Activated naive CD4-positive, alpha-beta T cell treated with anti-CD3 and anti-CD28 coated beads, Interleukin-2, amount 50 U/mL, for 72 hours (primary cell): ENCODE measurements around the gene LMNTD2. TPM values are rescaled to one million over a fixed set of nuclear protein-coding genes. Genes with fewer than 3 reads are reported as not detected.

Experiments used
- ATAC-seq, 2 donors: fragments of 150-1000 bp; cut with Tn5 transposase; 2 replicates each; pipeline ENCODE4 v1.10.0; 2021; ENCODE audit warnings: mild to moderate bottlenecking in 2 of 2, moderate library complexity in 2 of 2
- DNase-seq, 2 donors: peaks; one replicate each; pipeline ENCODE4 v3.0.0; 2021 to 2022; ENCODE audit warnings: low spot score in 2 of 2
- H3K27ac Mint-ChIP-seq, 2 donors: one replicate each; pipeline ENCODE4 v1.8.0; 2022; ENCODE audit warnings: mild to moderate bottlenecking in 2 of 2, mixed read lengths in 2 of 2
- H3K36me3 Mint-ChIP-seq, 2 donors: one replicate each; pipeline ENCODE4 v1.8.0; 2022; ENCODE audit warnings: mixed read lengths in 2 of 2
- H3K9me3 Mint-ChIP-seq, 2 donors: one replicate each; pipeline ENCODE4 v1.8.0; 2022; ENCODE audit warnings: mixed read lengths in 2 of 2
- total RNA-seq, 2 donors: library from RNA; stranded (reverse); gene quantifications; one replicate each; pipeline ENCODE4 v1.2.3, GENCODE V29; 2022

Gene LMNTD2
- total RNA-seq, 2 donors from 2014 or later = 5.1 to 5.8 TPM

GRCh38 chr11:516400-516799 is 44.1 kb downstream of the LMNTD2 start:
- Mint-ChIP-seq H3K36me3 (peaks cover 0 to 31% of the 10 kb centered on the region in 2 donors), H3K27ac (no peak overlapping the region), H3K9me3 (peaks cover 0 to 8% of the 10 kb centered on the region in 2 donors)
- ATAC-seq = no peak
- no peak for DNase-seq

GRCh38 chr11:515131-515530 is 45.4 kb downstream of the LMNTD2 start:
- ATAC-seq (no peak), DNase-seq (no peak)
- peaks cover 0 to 8% of the 10 kb centered on the region in 2 donors for H3K9me3 Mint-ChIP-seq
- H3K27ac Mint-ChIP-seq = peak overlapping the region in 1 of 2 donors; percentile 79
- H3K36me3 Mint-ChIP-seq = peaks cover 0 to 32% of the 10 kb centered on the region in 2 donors

- ATAC-seq (no peak), DNase-seq (no peak)
- H3K9me3 Mint-ChIP-seq = peaks cover 0 to 8% of the 10 kb centered on the region in 2 donors
- peaks cover 0 to 37% of the 10 kb centered on the region in 2 donors for H3K36me3 Mint-ChIP-seq
- H3K27ac Mint-ChIP-seq = no peak overlapping the region
Measured at GRCh38 chr11:514606-515005, 45.9 kb downstream of the LMNTD2 start.

GRCh38 chr11:512761-513595 is 47.6 kb downstream of the LMNTD2 start:
- ATAC-seq (no peak), DNase-seq (no peak)
- peaks cover 0 to 36% of the 10 kb centered on the region in 2 donors for H3K36me3 Mint-ChIP-seq
- peaks cover 0 to 8% of the 10 kb centered on the region in 2 donors for H3K9me3 Mint-ChIP-seq
- H3K27ac Mint-ChIP-seq = no peak overlapping the region

GRCh38 chr11:508956-509355 is 51.6 kb downstream of the LMNTD2 start:
- DNase-seq = no peak
- no peaks in the 10 kb centered on the region for H3K9me3 Mint-ChIP-seq
- H3K27ac Mint-ChIP-seq = no peak overlapping the region
- peaks cover 10 to 16% of the 10 kb centered on the region in 2 donors for H3K36me3 Mint-ChIP-seq
- no peak for ATAC-seq

- peak overlapping the region; percentile 65 to 97 for H3K27ac Mint-ChIP-seq
Measured at GRCh38 chr11:507727-508515, 52.6 kb downstream of the LMNTD2 start.

GRCh38 chr11:506995-507726 is 53.4 kb downstream of the LMNTD2 start, which contains the start of gene RNH1:
Gene RNH1, minus strand, starts transcription at chr11:507242. Its CDS starts 5,080 bp downstream, at chr11:502162.
- Mint-ChIP-seq H3K27ac (peak within 1 kb of the TSS; percentile 97 to 99), H3K9me3 (no peaks in the 10 kb centered on the region), H3K36me3 (peaks cover 10 to 16% of the 10 kb centered on the region in 2 donors)
- peak; percentile 73 to 84 for ATAC-seq
- peak; percentile 98 to 99 for DNase-seq

More at GRCh38 chr11:507727-508515, 52.6 kb downstream of the LMNTD2 start:
- DNase-seq (no peak), ATAC-seq (no peak)
- Mint-ChIP-seq H3K36me3 (peaks cover 10 to 16% of the 10 kb centered on the region in 2 donors), H3K9me3 (no peaks in the 10 kb centered on the region)

- Mint-ChIP-seq H3K36me3 (peaks cover 10 to 13% of the 10 kb centered on the region in 2 donors), H3K27ac (peak overlapping the region; percentile 97 to 99), H3K9me3 (no peaks in the 10 kb centered on the region)
- ATAC-seq (peak; percentile 84 to 85), DNase-seq (peak; percentile 97 to 98)
Measured at GRCh38 chr11:506238-506994, 54.1 kb downstream of the LMNTD2 start.

GRCh38 chr11:504994-505344 is 55.6 kb downstream of the LMNTD2 start:
- Mint-ChIP-seq H3K27ac (peak overlapping the region; percentile 68 to 97), H3K36me3 (peaks cover 10% of the 10 kb centered on the region in 2 donors), H3K9me3 (no peaks in the 10 kb centered on the region)
- DNase-seq = no peak
- ATAC-seq = no peak

Other genes with a start within 250 kb of the LMNTD2 start
- gene IFITM1, start 246.7 kb downstream of the LMNTD2 start, total RNA-seq = 100 to 1,000 TPM in 1 of 2 donors, 10 to 100 TPM in 1; 91.3 to 436 TPM
- gene IFITM3, start 239.9 kb downstream of the LMNTD2 start, total RNA-seq = 100 to 1,000 TPM in 1 of 2 donors, 10 to 100 TPM in 1; 51.8 to 139 TPM
- 10 to 100 TPM in 1 of 2 donors, 1 to 10 TPM in 1; 6.6 to 13.6 TPM for gene B4GALNT4, start 191.2 kb downstream of the LMNTD2 start, total RNA-seq
- gene PKP3, start 166.5 kb downstream of the LMNTD2 start, total RNA-seq = under 1 TPM in 1 of 2 donors, not detected in 1; 0.12 TPM
- gene SIGIRR, start 145.7 kb downstream of the LMNTD2 start, total RNA-seq = 10 to 100 TPM; 63.8 to 80.8 TPM
- 10 to 100 TPM; 61.2 to 69.3 TPM for gene ANO9, start 118.7 kb downstream of the LMNTD2 start, total RNA-seq
- 10 to 100 TPM; 23.6 to 23.8 TPM for gene PTDSS2, start 110.5 kb downstream of the LMNTD2 start, total RNA-seq
- gene RNH1, start 53.5 kb downstream of the LMNTD2 start, total RNA-seq = 10 to 100 TPM; 90.9 to 98.0 TPM
- 10 to 100 TPM; 29.9 to 38.6 TPM for gene HRAS, start 25.2 kb downstream of the LMNTD2 start, total RNA-seq
- 1 to 10 TPM; 1.7 to 2.8 TPM for gene LRRC56, start 23.2 kb downstream of the LMNTD2 start, total RNA-seq
- gene RASSF7, start 232 bp upstream of the LMNTD2 start, total RNA-seq = 10 to 100 TPM; 13.3 to 17.5 TPM
- 10 to 100 TPM; 37.3 to 47.1 TPM for gene PHRF1, start 15.7 kb upstream of the LMNTD2 start, total RNA-seq
- 100 to 1,000 TPM in 1 of 2 donors, 10 to 100 TPM in 1; 25.3 to 104 TPM for gene IRF7, start 55.2 kb upstream of the LMNTD2 start, total RNA-seq
- gene CDHR5, start 64.2 kb upstream of the LMNTD2 start, total RNA-seq = not detected
- not detected for gene SCT, start 66.4 kb upstream of the LMNTD2 start, total RNA-seq
- gene DRD4, start 76.5 kb upstream of the LMNTD2 start, total RNA-seq = 1 to 10 TPM in 1 of 2 donors, under 1 TPM in 1; 0.60 to 5.6 TPM
- gene DEAF1, start 134.5 kb upstream of the LMNTD2 start, total RNA-seq = 10 to 100 TPM; 50.9 to 63.5 TPM
- 10 to 100 TPM in 1 of 2 donors, 1 to 10 TPM in 1; 5.2 to 11.3 TPM for gene TMEM80, start 135.1 kb upstream of the LMNTD2 start, total RNA-seq
- gene EPS8L2, start 145.5 kb upstream of the LMNTD2 start, total RNA-seq = 10 to 100 TPM in 1 of 2 donors, 1 to 10 TPM in 1; 2.4 to 34.1 TPM
- 100 to 1,000 TPM; 226 to 328 TPM for gene TALDO1, start 186.7 kb upstream of the LMNTD2 start, total RNA-seq
- gene GATD1, start 216.7 kb upstream of the LMNTD2 start, total RNA-seq = 10 to 100 TPM; 33.1 to 60.5 TPM
- 1 to 10 TPM in 1 of 2 donors, not detected in 1; 1.1 TPM for gene CEND1, start 229.4 kb upstream of the LMNTD2 start, total RNA-seq
- 10 to 100 TPM; 22.6 to 34.6 TPM for gene SLC25A22, start 237.5 kb upstream of the LMNTD2 start, total RNA-seq
- gene PIDD1, start 244.5 kb upstream of the LMNTD2 start, total RNA-seq = 10 to 100 TPM; 32.8 to 59.2 TPM
- gene RPLP2, start 249.2 kb upstream of the LMNTD2 start, total RNA-seq = 1,000 to 10,000 TPM; 3,020 to 3,653 TPM